Measurements from ENCODE around the gene OSBP2. TPM values are rescaled to one million over a fixed set of nuclear protein-coding genes. Genes with fewer than 3 reads are reported as not detected.
"Not testable (repeated sequence)": the region's sequence is repeated elsewhere in the genome, so short reads cannot be mapped to it uniquely, and the experiment has no call there.

The OSBP2 gene
- polyA plus RNA-seq, 1 experiment = 0.77 TPM

- no peaks in the 10 kb centered on the region for H3K27me3 ChIP-seq (ENCODE audit: control insufficient read depth, insufficient read depth, low read length)
- no peaks in the 10 kb centered on the region for H3K36me3 ChIP-seq (ENCODE audit: control insufficient read depth, insufficient read depth, low read length)
- no peak overlapping the region for H3K4me3 ChIP-seq (ENCODE audit: low read depth, low read length)
- DNase-seq (ENCODE audit: low read depth) = no peak
- ChIA-PET CTCF (interaction anchor here (1.1 to 1.8 kb wide), 4 partner anchors 22 to 98 kb away, joined by 3 to 5 read pairs (median 4); partner anchors contain the start of gene OSBP2), POLR2A (no interaction called here)
- TF ChIP-seq, protein P1, sequence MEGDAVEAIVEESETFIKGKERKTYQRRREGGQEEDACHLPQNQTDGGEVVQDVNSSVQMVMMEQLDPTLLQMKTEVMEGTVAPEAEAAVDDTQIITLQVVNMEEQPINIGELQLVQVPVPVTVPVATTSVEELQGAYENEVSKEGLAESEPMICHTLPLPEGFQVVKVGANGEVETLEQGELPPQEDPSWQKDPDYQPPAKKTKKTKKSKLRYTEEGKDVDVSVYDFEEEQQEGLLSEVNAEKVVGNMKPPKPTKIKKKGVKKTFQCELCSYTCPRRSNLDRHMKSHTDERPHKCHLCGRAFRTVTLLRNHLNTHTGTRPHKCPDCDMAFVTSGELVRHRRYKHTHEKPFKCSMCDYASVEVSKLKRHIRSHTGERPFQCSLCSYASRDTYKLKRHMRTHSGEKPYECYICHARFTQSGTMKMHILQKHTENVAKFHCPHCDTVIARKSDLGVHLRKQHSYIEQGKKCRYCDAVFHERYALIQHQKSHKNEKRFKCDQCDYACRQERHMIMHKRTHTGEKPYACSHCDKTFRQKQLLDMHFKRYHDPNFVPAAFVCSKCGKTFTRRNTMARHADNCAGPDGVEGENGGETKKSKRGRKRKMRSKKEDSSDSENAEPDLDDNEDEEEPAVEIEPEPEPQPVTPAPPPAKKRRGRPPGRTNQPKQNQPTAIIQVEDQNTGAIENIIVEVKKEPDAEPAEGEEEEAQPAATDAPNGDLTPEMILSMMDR (IDR thresholded peaks at IDR 0.05; ENCODE audit: insufficient read depth, low read depth, low read length) = no peak
Measured at GRCh38 chr22:30732426-30732825, 37.8 kb downstream of the OSBP2 start.

DNA sequence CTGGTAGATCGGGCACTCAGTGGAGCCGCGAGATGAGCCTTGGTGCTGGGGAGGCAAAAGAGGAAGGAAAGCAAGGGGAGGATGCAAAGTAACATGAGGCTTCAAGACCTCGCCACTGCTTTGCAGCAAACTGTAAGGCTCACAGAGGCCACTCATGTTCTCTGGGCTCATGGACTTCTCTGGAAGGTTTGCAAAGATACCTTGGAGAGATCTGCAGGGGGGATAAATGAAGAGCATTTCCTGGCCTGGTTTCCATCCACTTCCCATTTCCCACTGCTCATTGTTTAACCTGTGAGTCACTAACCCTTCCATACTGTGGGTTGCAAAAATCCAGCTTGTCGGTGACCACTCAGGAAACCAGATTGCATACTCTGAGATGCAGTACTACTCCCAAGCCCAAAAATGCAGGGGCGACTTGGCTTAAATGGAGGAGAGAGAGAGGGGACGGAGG is 38.5 kb downstream of the OSBP2 start:
- Histone ChIP-seq H3K36me3 (ENCODE audit: control insufficient read depth, insufficient read depth, low read length) (no peaks in the 10 kb centered on the region), H3K27me3 (ENCODE audit: control insufficient read depth, insufficient read depth, low read length) (no peaks in the 10 kb centered on the region), H3K4me3 (ENCODE audit: low read depth, low read length) (no peak overlapping the region)
- no peak for DNase-seq (ENCODE audit: low read depth)
- POLR2A ChIA-PET = interaction anchor here (0.6 kb wide), 1 partner anchor 365 kb away, joined by 5 read pairs; no protein-coding TSS in a partner anchor
- TF ChIP-seq, protein P1 (IDR thresholded peaks at IDR 0.05; ENCODE audit: insufficient read depth, low read depth, low read length) = no peak
- CTCF ChIA-PET = interaction anchor here (1.1 to 1.6 kb wide), 2 partner anchors 25 to 99 kb away, joined by 3 to 4 read pairs; no protein-coding TSS in a partner anchor

DNA sequence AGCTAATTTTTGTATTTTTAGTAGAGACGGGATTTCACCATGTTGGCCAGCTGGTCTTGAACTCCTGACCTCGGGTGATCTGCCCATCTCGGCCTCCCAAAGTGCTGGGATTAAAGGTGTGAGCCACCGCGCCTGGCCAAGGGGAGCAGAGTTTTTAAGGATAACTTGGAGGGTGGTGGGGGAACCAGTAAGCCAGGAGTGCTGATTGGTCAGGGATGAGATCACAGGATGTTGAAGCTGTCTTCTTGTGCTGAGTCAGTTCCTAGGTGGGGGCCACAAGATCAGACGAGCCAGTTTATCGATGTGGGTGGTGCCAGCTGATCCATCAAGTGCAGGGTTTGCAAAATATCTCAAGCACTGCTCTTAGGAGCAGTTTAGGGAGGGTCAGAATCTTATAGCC is 45.3 kb downstream of the OSBP2 start:
- DNase-seq (ENCODE audit: low read depth); POLR2A ChIA-PET; H3K27me3 ChIP-seq (ENCODE audit: control insufficient read depth, insufficient read depth, low read length); H3K4me3 ChIP-seq (ENCODE audit: low read depth, low read length); H3K36me3 ChIP-seq (ENCODE audit: control insufficient read depth, insufficient read depth, low read length): not testable (repeated sequence)
- CTCF ChIA-PET = interaction anchor here (1.1 to 1.4 kb wide), 2 partner anchors 13 to 15 kb away, joined by 3 to 6 read pairs; no protein-coding TSS in a partner anchor

DNA sequence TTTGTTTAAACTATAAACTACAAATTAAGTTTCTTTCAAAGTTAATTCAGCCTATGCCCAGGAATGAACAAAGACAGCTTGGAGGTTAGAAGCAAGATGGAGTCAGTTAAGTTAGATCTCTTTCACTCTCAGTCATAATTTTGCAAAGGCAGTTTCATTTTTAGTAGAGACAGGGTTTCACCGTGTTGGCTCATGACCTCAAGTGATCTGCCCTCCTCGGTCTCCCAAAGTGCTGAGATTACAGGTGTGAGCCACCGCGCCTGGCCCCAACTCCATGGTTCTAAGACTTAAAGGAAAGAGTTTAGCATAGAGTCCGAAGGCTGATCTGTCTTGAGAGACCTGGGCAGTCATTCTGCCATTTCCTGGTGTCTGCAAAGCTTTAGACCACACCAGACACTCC is 45.8 kb downstream of the OSBP2 start:
- POLR2A ChIA-PET = not testable (repeated sequence)
- CTCF ChIA-PET = interaction anchor here (1.1 to 1.4 kb wide), 2 partner anchors 12 to 14 kb away, joined by 3 to 6 read pairs; no protein-coding TSS in a partner anchor

DNA sequence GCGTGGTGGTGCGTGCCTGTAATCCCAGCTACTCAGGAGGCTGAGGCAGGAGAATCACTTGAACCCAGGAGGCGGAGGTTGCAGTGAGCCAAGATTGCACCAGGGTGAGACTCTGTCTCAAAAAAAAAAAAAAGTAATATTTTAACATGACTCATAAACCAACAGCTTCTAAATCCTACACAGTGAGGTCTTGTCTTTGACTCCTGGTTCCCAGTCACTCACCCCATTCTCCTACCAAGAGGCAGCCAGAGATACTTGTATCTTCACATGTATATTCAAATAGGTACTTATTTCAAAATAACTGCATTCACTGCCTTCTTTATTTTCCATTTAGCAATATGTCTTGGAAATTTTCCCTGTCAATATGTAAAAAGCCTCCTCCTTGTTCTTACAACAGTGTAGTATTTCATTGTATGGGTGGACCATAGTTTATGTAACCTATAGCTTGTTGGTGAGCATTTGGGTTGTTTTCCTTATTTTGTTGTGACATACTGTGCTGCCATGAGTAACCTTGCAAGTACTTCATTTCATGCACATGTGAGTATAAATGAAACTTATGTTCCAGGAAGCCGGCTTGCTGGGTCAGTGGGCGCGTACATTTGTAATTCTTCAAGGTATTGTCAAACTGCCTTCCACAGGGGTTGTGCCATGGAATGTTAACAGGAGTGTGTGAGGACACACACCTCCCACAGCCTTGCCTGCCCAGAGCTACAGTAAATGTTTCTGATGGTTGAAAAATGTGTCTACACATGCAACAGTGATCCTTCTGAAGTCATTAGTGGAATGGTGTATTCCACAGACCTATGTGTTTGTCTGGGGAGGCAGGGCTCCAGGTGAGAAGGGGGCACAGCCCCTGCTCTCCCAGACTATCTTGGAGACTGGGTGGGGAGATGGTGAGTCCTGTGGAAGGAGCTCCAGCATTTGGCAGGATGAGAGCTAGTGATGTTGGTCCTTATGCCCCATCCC is 47.9 kb downstream of the OSBP2 start:
- POLR2A ChIA-PET = no interaction called here
- CTCF ChIA-PET = interaction anchor here (0.6 to 7.0 kb wide), 4 partner anchors 12 to 478 kb away, joined by 3 to 41 read pairs (median 4); partner anchors contain the start of gene SLC35E4

More for the DNA sequence above, 45.8 kb downstream of the OSBP2 start:
- not testable (repeated sequence) for H3K36me3 ChIP-seq (ENCODE audit: control insufficient read depth, insufficient read depth, low read length); DNase-seq (ENCODE audit: low read depth); H3K4me3 ChIP-seq (ENCODE audit: low read depth, low read length); H3K27me3 ChIP-seq (ENCODE audit: control insufficient read depth, insufficient read depth, low read length)

More for the DNA sequence above, 47.9 kb downstream of the OSBP2 start:
- H3K27me3 ChIP-seq (ENCODE audit: control insufficient read depth, insufficient read depth, low read length) = no peaks in the 10 kb centered on the region
- DNase-seq (ENCODE audit: low read depth) = no peak
- TF ChIP-seq, protein P1 (IDR thresholded peaks at IDR 0.05; ENCODE audit: insufficient read depth, low read depth, low read length) = no peak
- H3K36me3 ChIP-seq (ENCODE audit: control insufficient read depth, insufficient read depth, low read length) = no peaks in the 10 kb centered on the region
- H3K4me3 ChIP-seq (ENCODE audit: low read depth, low read length) = no peak overlapping the region
